ENCODE results near the gene NDRG2. TPM values are rescaled to one million over a fixed set of nuclear protein-coding genes. Genes with fewer than 3 reads are reported as not detected.
"Not testable (repeated sequence)": the region's sequence is repeated elsewhere in the genome, so short reads cannot be mapped to it uniquely, and the experiment has no call there.

Gene NDRG2
- total and polyA plus RNA-seq, 2 experiments from 2014 or later = 0.28 to 2.8 TPM

- Histone ChIP-seq H3K79me2 (ENCODE audit: insufficient read depth) (peaks cover 28% of the 10 kb centered on the region), H3K4me1 (ENCODE audit: insufficient read depth) (peaks cover 33% of the 10 kb centered on the region), H4K20me1 (ENCODE audit: insufficient read depth) (no peaks in the 10 kb centered on the region), H3K27me3 (replicated peaks; ENCODE audit: insufficient read depth) (no peaks in the 10 kb centered on the region), H2AFZ (peak overlapping the region; percentile 60), H3K36me3 (ENCODE audit: low read depth) (peaks cover 15% of the 10 kb centered on the region; the same call in 1 of the 2 replicates), H3K27ac (peak overlapping the region; percentile 68), H3K9me2 (ENCODE audit: insufficient read depth) (no peaks in the 10 kb centered on the region), H3K9ac (peak overlapping the region; percentile 65), H3K4me3 (peak overlapping the region; percentile 49), H3K4me2 (ENCODE audit: unreplicated experiment) (peak overlapping the region; percentile 75), H3K9me3 (ENCODE audit: low read depth) (no peaks in the 10 kb centered on the region), H3F3A (ENCODE audit: insufficient read depth) (peaks cover 26% of the 10 kb centered on the region)
- in situ Hi-C loops (cut with MboI) = no loop called here
- 76 to 79% methylated on average over 14 to 15 of the region's 15 CpGs for WGBS, 2 experiments (ENCODE audit: low coverage in 1 of 2, low lambda C conversion rate in 2 of 2, missing lambda C conversion rate in 2 of 2)
- DNase-seq = peak; percentile 24
- TF ChIP-seq EZH2 (IDR thresholded peaks at IDR 0.05; ENCODE audit: insufficient read depth, poor library complexity, severe bottlenecking) = no peak
- TF ChIP-seq EZH2phosphoT487 (IDR thresholded peaks at IDR 0.05; ENCODE audit: insufficient read depth, low read depth) = no peak
Measured at GRCh38 chr14:20988717-20989470, 36.0 kb downstream of the NDRG2 start.

- in situ Hi-C loops (cut with MboI) = no loop called here
- 0% methylated on average over 2 of the region's 2 CpGs for WGBS, 2 experiments (ENCODE audit: low coverage in 1 of 2, low lambda C conversion rate in 2 of 2, missing lambda C conversion rate in 2 of 2)
- peaks cover 33% of the 10 kb centered on the region for H3K4me1 ChIP-seq (ENCODE audit: insufficient read depth)
- no peaks in the 10 kb centered on the region for H4K20me1 ChIP-seq (ENCODE audit: insufficient read depth)
- peak overlapping the region; percentile 55 for H3K27ac ChIP-seq
- H3K9me3 ChIP-seq (ENCODE audit: low read depth) = no peaks in the 10 kb centered on the region
- H3K9me2 ChIP-seq (ENCODE audit: insufficient read depth) = no peaks in the 10 kb centered on the region
- H3K79me2 ChIP-seq (ENCODE audit: insufficient read depth) = peaks cover 15% of the 10 kb centered on the region
- peak overlapping the region; percentile 17; the same call in 1 of the 2 replicates for H3K9ac ChIP-seq
- H3K4me2 ChIP-seq (ENCODE audit: unreplicated experiment) = peak overlapping the region; percentile 29
- DNase-seq = peak; percentile 96
- peak overlapping the region; percentile 17 for H2AFZ ChIP-seq
- 0 out of 2 replicates have a peak overlapping the region, but pooled peaks have one; percentile 30 for H3K4me3 ChIP-seq
- H3K27me3 ChIP-seq (replicated peaks; ENCODE audit: insufficient read depth) = no peaks in the 10 kb centered on the region
- peaks cover under 1% of the 10 kb centered on the region; the same call in 1 of the 2 replicates for H3K36me3 ChIP-seq (ENCODE audit: low read depth)
- H3F3A ChIP-seq (ENCODE audit: insufficient read depth) = peaks cover 26% of the 10 kb centered on the region
- no peak for TF ChIP-seq EZH2 (IDR thresholded peaks at IDR 0.05; ENCODE audit: insufficient read depth, poor library complexity, severe bottlenecking)
Measured at GRCh38 chr14:20986811-20987210, 38.0 kb downstream of the NDRG2 start.

GRCh38 chr14:20985650-20986049 is 39.2 kb downstream of the NDRG2 start:
- 91 to 95% methylated on average over 4 of the region's 4 CpGs for WGBS, 2 experiments (ENCODE audit: low coverage in 1 of 2, low lambda C conversion rate in 2 of 2, missing lambda C conversion rate in 2 of 2)
- H3K4me2 ChIP-seq (ENCODE audit: unreplicated experiment); H2AFZ ChIP-seq; H3K36me3 ChIP-seq (ENCODE audit: low read depth); H4K20me1 ChIP-seq (ENCODE audit: insufficient read depth); H3K9me2 ChIP-seq (ENCODE audit: insufficient read depth); H3K9ac ChIP-seq; in situ Hi-C loops (cut with MboI); DNase-seq; H3K4me3 ChIP-seq; H3K79me2 ChIP-seq (ENCODE audit: insufficient read depth); H3K27me3 ChIP-seq (replicated peaks; ENCODE audit: insufficient read depth); H3K9me3 ChIP-seq (ENCODE audit: low read depth); H3K27ac ChIP-seq: not testable (repeated sequence)
- H3F3A ChIP-seq (ENCODE audit: insufficient read depth) = peaks cover 26% of the 10 kb centered on the region
- peaks cover 22% of the 10 kb centered on the region for H3K4me1 ChIP-seq (ENCODE audit: insufficient read depth)

GRCh38 chr14:20982646-20983369 is 42.1 kb downstream of the NDRG2 start:
- Histone ChIP-seq H3K9me3 (ENCODE audit: low read depth) (no peaks in the 10 kb centered on the region), H3K36me3 (ENCODE audit: low read depth) (no peaks in the 10 kb centered on the region), H2AFZ (no peak overlapping the region), H4K20me1 (ENCODE audit: insufficient read depth) (no peaks in the 10 kb centered on the region), H3K4me1 (ENCODE audit: insufficient read depth) (peaks cover 16% of the 10 kb centered on the region), H3K4me3 (no peak overlapping the region), H3K4me2 (ENCODE audit: unreplicated experiment) (no peak overlapping the region), H3K9me2 (ENCODE audit: insufficient read depth) (no peaks in the 10 kb centered on the region), H3K27me3 (replicated peaks; ENCODE audit: insufficient read depth) (no peaks in the 10 kb centered on the region), H3K79me2 (ENCODE audit: insufficient read depth) (no peaks in the 10 kb centered on the region), H3K9ac (no peak overlapping the region), H3F3A (ENCODE audit: insufficient read depth) (peaks cover 19% of the 10 kb centered on the region), H3K27ac (no peak overlapping the region)
- WGBS, 2 experiments (ENCODE audit: low coverage in 1 of 2, low lambda C conversion rate in 2 of 2, missing lambda C conversion rate in 2 of 2) = 76 to 81% methylated on average over 2 of the region's 2 CpGs
- TF ChIP-seq EZH2 (IDR thresholded peaks at IDR 0.05; ENCODE audit: insufficient read depth, poor library complexity, severe bottlenecking) = no peak
- no peak for TF ChIP-seq EZH2phosphoT487 (IDR thresholded peaks at IDR 0.05; ENCODE audit: insufficient read depth, low read depth)
- DNase-seq = no peak
- in situ Hi-C loops (cut with MboI) = no loop called here
